Measurements from ENCODE around the gene CELSR1. TPM values are rescaled to one million over a fixed set of nuclear protein-coding genes. Genes with fewer than 3 reads are reported as not detected.

Gene CELSR1
- total and polyA plus RNA-seq, 8 donors = 24.6 to 59.8 (median 33.3) TPM

DNA sequence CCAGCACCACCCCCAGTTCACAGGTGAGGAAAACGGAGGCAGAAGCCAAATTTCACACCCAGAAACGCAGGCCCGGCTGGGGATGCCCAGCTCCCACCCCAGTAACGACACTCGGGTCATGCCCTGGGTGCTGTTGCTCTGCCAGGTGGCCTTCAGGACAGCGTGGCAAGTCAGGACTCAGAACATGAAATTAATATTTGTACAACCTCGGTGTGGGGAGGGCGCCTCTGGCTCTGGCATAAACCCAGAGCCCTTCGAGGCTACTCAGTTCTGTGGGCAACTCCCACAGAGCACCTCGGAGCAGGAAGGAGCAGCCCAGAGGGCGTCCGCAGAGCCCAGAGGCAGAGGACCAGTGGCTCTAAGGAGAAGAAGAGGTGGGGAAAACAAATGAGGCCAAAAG lies 71.6 kb downstream of the CELSR1 start:
- ATAC-seq = peak; percentile 70
- Histone ChIP-seq H3K27me3 (peaks cover 0 to 4% of the 10 kb centered on the region in 2 donors), H3K4me1 (peaks cover 0 to 8% of the 10 kb centered on the region in 2 donors), H3K4me3 (no peak overlapping the region), H3K36me3 (peaks cover 0 to 3% of the 10 kb centered on the region in 2 donors), H3K27ac (peak overlapping the region in 1 of 2 donors; percentile 10), H3K9me3 (no peaks in the 10 kb centered on the region)
- TF ChIP-seq, protein P1, sequence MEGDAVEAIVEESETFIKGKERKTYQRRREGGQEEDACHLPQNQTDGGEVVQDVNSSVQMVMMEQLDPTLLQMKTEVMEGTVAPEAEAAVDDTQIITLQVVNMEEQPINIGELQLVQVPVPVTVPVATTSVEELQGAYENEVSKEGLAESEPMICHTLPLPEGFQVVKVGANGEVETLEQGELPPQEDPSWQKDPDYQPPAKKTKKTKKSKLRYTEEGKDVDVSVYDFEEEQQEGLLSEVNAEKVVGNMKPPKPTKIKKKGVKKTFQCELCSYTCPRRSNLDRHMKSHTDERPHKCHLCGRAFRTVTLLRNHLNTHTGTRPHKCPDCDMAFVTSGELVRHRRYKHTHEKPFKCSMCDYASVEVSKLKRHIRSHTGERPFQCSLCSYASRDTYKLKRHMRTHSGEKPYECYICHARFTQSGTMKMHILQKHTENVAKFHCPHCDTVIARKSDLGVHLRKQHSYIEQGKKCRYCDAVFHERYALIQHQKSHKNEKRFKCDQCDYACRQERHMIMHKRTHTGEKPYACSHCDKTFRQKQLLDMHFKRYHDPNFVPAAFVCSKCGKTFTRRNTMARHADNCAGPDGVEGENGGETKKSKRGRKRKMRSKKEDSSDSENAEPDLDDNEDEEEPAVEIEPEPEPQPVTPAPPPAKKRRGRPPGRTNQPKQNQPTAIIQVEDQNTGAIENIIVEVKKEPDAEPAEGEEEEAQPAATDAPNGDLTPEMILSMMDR (IDR thresholded peaks at IDR 0.05) = no peak
- DNase-seq = peak in 1 of 4 donors; percentile 62
- intact Hi-C loops (cut with DNase I) = no loop called here

DNA sequence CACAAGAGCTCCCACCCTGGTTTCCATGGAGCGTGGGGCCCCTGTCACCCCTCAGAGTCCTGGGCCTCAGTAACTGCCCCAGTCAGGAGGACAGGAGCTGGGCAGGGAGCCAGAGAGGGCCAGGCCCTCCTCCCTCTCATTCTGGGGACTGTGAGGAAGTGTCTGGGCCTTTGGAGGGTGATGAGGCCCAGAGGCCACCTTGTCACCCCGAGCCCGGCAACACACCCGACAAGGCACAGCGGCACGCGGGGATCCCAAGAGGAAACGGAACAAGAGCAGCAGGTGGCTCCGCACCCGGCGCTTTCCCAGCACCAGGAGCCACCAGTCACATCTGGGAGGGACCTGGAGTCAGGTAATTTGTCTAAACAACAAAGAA lies 72.1 kb downstream of the CELSR1 start:
- Histone ChIP-seq H3K4me1 (peaks cover 0 to 8% of the 10 kb centered on the region in 2 donors), H3K27me3 (peaks cover 0 to 4% of the 10 kb centered on the region in 2 donors), H3K4me3 (no peak overlapping the region), H3K36me3 (peaks cover 0 to 3% of the 10 kb centered on the region in 2 donors), H3K9me3 (no peaks in the 10 kb centered on the region), H3K27ac (peak overlapping the region in 1 of 2 donors; percentile 10)
- TF ChIP-seq, protein P1 (IDR thresholded peaks at IDR 0.05) = no peak
- DNase-seq (peak in 2 of 4 donors; percentile 72 to 79), ATAC-seq (peak; percentile 72)
- intact Hi-C loops (cut with DNase I) = no loop called here

- peaks cover 0 to 8% of the 10 kb centered on the region in 2 donors for H3K4me1 ChIP-seq
- DNase-seq (peak in 1 of 4 donors; percentile 69), ATAC-seq (peak; percentile 38)
- peaks cover 0 to 4% of the 10 kb centered on the region in 2 donors for H3K27me3 ChIP-seq
- H3K27ac ChIP-seq = no peak overlapping the region
- intact Hi-C loops (cut with DNase I) = no loop called here
- peaks cover 0 to 3% of the 10 kb centered on the region in 2 donors for H3K36me3 ChIP-seq
- H3K4me3 ChIP-seq = no peak overlapping the region
- TF ChIP-seq, protein P1 (IDR thresholded peaks at IDR 0.05) = no peak
- H3K9me3 ChIP-seq = no peaks in the 10 kb centered on the region
These were observed 72.6 kb downstream of the CELSR1 start for GRCh38 chr22:46464701-46465344.

- no peak overlapping the region for H3K27ac ChIP-seq
- no peaks in the 10 kb centered on the region for H3K9me3 ChIP-seq
- intact Hi-C loops (cut with DNase I) = no loop called here
- H3K27me3 ChIP-seq = peaks cover 0 to 4% of the 10 kb centered on the region in 2 donors
- no peak for ATAC-seq
- DNase-seq = peak in 1 of 4 donors; percentile 33
- TF ChIP-seq, protein P1 (IDR thresholded peaks at IDR 0.05) = no peak
- peaks cover 0 to 8% of the 10 kb centered on the region in 2 donors for H3K4me1 ChIP-seq
- no peak overlapping the region for H3K4me3 ChIP-seq
- peaks cover 0 to 3% of the 10 kb centered on the region in 2 donors for H3K36me3 ChIP-seq
These were observed 73.1 kb downstream of the CELSR1 start for GRCh38 chr22:46464296-46464695.

DNA sequence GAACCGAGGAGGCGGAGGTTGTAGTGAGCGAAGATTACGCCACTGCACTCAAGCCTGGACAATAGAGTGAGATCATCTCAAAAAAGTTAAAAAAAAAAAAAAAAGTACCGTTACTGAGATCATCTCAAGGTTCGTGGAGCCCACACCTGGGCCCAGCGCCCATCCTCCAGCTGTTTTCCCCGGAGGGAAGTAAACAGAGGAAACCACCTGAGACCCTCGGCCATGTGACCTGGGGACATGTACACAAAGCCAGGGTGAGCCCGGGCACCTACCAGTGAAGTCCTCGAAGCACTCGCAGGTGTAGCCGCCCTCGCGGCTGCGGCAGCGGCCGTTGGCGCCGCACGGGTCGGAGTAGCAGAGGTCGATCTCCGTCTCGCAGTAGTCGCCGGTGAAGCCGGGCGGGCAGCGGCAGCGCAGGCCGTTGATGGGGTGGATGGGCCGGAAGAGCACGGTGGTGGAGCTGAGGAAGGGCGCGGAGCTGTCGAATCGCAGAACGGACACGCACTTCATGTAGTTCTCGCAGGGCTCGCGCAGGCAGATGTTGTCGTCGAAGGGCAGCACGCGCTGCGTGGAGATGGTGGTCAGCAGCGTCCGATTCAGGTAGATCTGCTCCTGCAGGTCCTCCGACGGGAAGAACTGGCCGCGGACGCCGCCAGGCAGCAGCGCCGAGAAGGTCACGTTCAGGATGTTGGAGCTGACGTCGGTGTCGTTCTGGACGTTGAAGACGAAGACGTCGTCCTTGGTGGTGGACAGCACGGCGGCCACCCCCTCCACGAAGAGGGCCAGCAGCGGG lies 73.8 kb downstream of the CELSR1 start:
- peaks cover 0 to 8% of the 10 kb centered on the region in 2 donors for H3K4me1 ChIP-seq
- no peak overlapping the region for H3K27ac ChIP-seq
- no peak overlapping the region for H3K4me3 ChIP-seq
- ATAC-seq (no peak), DNase-seq (peak in 1 of 4 donors; percentile 74)
- TF ChIP-seq, protein P1 (IDR thresholded peaks at IDR 0.05) = no peak
- H3K9me3 ChIP-seq = no peaks in the 10 kb centered on the region
- H3K27me3 ChIP-seq = peaks cover 0 to 4% of the 10 kb centered on the region in 2 donors
- intact Hi-C loops (cut with DNase I) = no loop called here
- H3K36me3 ChIP-seq = peaks cover 0 to 3% of the 10 kb centered on the region in 2 donors

Data from left lung (tissue), 10 donors.